GM18868 (cell line): ENCODE measurements around the gene GAK.
"Not testable (repeated sequence)": the region's sequence is repeated elsewhere in the genome, so short reads cannot be mapped to it uniquely, and the experiment has no call there.

Experiments used
- ATAC-seq: cut with Tn5 transposase; IDR thresholded peaks from one replicate; pipeline ENCODE4 v1.9.1; 2021; ENCODE audit warnings: mild to moderate bottlenecking, moderate library complexity; ENCODE audit not compliant: unreplicated experiment

The GAK gene

DNA sequence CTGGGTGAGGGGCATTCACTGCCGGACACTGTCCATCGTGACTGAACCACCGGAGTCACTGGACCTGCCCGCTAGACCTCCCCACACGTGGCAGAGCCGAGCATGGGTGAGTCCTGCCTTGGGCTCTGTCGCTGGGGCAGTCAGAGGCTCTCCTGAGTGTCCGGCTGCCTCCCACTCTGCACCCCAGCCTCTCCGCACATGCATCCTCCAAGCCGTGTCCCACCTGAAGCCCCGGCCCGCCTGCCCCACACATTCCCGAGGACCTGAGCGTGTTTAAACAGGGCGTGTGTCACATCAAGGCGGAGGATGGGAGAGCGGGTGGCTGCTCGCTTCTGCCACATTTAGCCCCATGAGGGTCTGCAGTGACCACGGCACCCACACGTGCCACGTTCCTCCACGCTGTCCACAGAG is 110.9 kb downstream of the GAK start:
- no peak for ATAC-seq

DNA sequence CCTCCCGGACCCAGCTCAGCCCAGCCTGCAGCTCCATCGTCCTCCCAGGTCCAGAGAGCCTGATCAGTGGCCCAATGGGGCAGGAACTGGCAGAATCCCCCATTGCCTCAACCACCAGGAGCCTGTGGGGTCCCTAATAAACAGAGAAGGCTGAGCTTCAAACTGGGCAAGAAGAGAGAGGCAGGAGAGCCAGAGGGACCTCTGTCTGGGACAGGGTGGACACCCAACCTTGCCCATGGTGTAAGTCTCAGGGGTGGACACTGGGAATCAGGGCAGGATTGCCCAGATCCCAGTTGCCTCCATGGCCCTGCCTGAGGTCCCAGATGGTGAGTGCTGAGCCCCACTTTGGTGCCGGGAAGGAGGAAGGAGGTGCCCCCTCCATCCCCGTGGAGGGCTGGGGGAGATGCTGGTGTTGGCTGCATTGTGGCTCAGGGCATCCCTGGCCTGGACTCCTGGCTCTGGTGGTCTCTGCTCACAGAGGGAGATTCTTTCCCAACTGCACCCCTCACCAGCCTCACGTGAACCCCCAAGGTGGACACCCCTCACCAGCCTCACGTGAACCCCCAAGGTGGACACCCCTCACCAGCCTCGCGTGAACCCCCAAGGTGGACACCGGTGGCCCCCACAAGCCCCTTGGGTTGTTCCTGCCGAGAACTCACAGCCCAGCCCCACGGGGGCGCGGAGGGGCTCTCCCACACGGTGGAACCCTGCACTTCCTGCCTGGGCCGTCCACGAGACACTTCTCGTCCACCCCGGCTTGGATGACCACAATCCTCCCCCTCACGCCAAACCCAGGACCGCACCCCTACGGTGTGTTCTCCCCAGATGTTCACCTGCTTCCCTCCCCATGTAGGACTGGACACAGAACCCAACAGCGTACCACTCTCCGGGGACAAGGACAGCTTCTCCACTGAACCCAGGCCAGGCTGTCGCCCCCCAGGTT is 111.6 kb downstream of the GAK start:
- no peak for ATAC-seq

GRCh38 chr4:819401-820229 is 112.5 kb downstream of the GAK start:
- ATAC-seq: no peak

- no peak for ATAC-seq
These were observed 113.8 kb downstream of the GAK start for GRCh38 chr4:818106-818921.

DNA sequence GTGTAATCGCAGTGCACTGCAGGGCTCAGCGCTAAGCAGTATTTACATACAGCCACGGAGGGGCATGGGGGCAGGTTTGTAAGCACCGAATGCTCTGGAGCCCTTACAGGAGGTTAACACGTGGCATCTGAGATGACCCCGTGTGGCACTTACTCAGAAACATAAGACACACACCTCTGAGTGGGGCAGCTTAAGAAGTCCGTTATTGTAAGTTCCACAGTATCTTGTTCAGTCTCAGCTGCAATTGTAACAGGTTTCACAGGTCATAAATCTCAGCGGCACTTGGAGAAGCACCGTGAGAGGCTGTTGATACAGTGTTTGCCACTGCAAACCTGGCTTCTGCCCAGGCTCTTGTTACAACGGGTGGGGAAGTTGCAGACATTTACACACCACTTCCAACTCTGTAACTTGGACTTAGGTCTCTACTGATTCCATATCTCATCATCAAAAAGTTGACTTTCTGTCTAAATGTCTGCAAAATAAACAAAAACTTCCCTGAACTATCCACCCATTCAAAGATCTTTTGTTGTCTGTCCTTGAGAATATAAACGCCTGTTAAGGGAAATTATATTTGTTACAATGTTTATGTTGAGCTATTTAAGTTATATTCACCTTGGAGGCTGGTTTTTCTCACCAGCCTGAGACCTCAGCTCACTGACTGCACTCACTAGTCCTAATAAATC is 116.5 kb downstream of the GAK start:
- ATAC-seq: no peak

DNA sequence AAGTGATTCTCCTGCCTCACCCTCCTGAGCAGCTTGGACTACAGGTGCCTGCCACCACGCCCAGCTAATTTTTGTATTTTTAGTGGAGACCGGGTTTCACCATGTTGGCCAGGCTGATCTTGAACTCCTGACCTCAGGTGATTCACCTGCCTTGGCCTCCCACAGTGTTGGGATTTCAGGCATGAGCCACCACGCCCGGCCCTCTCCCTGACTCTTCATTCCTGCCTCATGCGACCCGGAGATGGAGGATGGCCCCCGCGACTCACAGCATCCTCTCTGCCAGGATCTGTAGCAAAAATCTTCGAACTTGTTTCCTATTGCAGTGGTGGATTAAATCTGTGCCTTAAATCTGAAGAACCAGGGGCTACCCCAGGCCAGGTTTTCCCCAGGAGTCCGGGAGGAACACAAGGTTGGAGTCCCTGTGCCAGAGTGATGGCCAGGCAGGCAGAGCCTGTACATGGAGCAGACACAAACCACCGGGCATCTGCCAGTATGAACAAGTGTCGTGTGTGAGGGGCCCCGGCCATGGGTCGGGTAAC is 117.7 kb downstream of the GAK start:
- no peak for ATAC-seq

DNA sequence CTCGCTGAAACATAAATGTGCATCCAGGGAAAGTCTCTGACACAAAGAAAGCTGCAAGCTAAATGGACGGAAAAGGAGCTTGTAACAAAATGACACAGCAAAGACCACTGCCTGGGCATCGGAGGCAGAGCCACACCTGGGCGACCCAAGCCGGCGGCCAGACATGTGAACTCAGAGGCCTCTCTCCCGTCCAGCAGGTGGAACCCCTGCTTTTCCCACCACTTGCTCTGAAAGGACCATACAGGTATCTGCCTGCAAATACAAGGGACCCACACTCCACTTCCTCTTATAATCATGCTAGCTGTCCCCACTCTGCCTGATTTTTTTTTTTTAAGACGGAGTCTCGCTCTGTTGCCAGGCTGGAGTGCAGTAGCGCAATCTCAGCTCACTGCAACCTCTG is 118.2 kb downstream of the GAK start:
- ATAC-seq: no peak

- no peak for ATAC-seq
These were observed 123.1 kb downstream of the GAK start for GRCh38 chr4:808860-809570.

DNA sequence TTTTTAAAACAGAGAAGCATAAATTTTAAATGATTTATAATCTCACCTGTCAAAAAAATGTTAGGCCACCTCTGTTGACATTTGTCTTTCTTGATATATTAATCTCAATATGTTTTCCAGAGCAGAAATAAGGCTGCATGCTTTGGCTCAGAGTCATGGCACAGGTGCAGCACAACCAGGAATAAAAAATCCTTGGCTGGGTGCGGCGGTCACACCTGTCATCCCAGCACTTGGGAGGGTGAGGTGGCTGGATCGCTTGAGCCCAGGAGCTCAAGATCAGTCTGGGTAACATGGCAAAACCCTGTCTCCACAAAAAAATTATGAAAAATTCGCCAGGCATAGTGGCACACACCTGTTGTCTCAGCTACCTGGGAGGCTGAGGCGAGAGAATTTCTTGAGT is 124.3 kb downstream of the GAK start:
- ATAC-seq: no peak

GRCh38 chr4:806979-807378 is 125.1 kb downstream of the GAK start:
- ATAC-seq: not testable (repeated sequence)

GRCh38 chr4:804804-805203 is 127.3 kb downstream of the GAK start:
- no peak for ATAC-seq

- no peak for ATAC-seq
These were observed 128.2 kb downstream of the GAK start for GRCh38 chr4:803884-804283.

DNA sequence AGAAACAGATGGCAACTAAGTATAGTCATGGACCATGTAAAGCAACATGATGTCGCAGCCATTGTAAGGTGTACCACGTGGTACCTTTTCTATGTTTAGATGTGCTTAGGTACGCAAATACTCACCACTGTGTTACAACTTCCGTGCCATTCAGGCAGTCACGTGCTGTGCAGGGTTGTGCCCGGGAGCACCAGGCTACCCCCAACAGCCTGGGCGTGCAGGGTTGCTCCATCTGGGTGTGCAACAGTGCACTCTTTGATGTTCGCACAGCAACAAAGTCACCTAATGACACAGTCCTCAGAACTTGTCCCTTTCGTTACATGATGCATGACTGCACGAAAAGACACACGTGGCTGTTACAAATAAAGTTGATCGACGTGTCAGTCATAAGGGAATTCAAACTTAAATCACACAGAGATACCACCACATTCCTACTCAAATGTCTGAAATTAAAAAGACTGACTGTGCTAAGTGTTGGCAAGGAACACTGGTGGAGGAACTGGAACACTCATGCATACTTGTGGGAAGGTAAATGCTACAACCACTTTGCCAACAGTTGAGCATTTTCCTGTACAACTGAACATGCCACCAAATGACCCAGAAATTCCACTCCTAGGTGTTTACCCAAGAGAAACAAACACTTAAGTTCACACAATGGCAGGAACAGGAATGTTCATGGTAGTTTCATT is 130.5 kb downstream of the GAK start:
- ATAC-seq: no peak
